CD4-positive, alpha-beta memory T cell (primary cell): ENCODE measurements around the gene CHSY1. TPM values are rescaled to one million over a fixed set of nuclear protein-coding genes. Genes with fewer than 3 reads are reported as not detected.

Experiments used
- CTCF ChIA-PET: fragments of 350-600 bp; sonication (Branson Sonifier 250); formaldehyde crosslinking; loops from one replicate; lab custom pipeline; 2021; ENCODE audit warnings: inconsistent platforms; ENCODE audit not compliant: partially characterized antibody; lab: Charles Lee
- POLR2A ChIA-PET: fragments of 350-600 bp; sonication (Branson Sonifier 250); formaldehyde crosslinking; loops from one replicate; lab custom pipeline; 2021; ENCODE audit not compliant: partially characterized antibody; lab: Charles Lee
- DNase-seq, 5 donors: peaks; one replicate each; pipeline versions ENCODE4 v3.0.0 to v3.0.0-alpha.2; 2020 to 2022; ENCODE audit warnings: mixed read lengths in 1 of 5
- H3K27ac ChIP-seq: one replicate; pipeline ENCODE4 v1.7.0; 2013; ENCODE audit warnings: low read depth, low read length
- H3K27me3 ChIP-seq: 2 replicates; pipeline ENCODE4 v1.7.0; 2013; ENCODE audit warnings: mild to moderate bottlenecking, low read length, moderate library complexity; ENCODE audit not compliant: insufficient read depth
- H3K36me3 ChIP-seq: 2 replicates; pipeline ENCODE4 v1.7.0; 2013; ENCODE audit warnings: mild to moderate bottlenecking, low read length, moderate library complexity; ENCODE audit not compliant: insufficient read depth
- H3K4me1 ChIP-seq: 2 replicates; pipeline ENCODE4 v1.7.0; 2013; ENCODE audit warnings: mild to moderate bottlenecking, low read length, moderate library complexity; ENCODE audit not compliant: insufficient read depth
- H3K4me3 ChIP-seq, 2 donors: one replicate each; pipeline ENCODE4 v1.7.0; 2013; ENCODE audit warnings: low read length in 2 of 2, mild to moderate bottlenecking in 1 of 2
- H3K9me3 ChIP-seq, 2 donors: one replicate each; pipeline ENCODE4 v1.7.0; 2013; ENCODE audit warnings: low read length in 2 of 2, control low read depth in 1 of 2; ENCODE audit not compliant: control insufficient read depth in 1 of 2
- H3K27ac Mint-ChIP-seq, 7 donors: one replicate each; pipeline ENCODE4 v1.8.0; 2020 to 2021; ENCODE audit warnings: mixed read lengths in 7 of 7, mild to moderate bottlenecking in 6 of 7, inconsistent platforms in 3 of 7, moderate library complexity in 3 of 7
- H3K27me3 Mint-ChIP-seq, 2 donors: one replicate each; pipeline ENCODE4 v1.8.0; 2020 to 2021; ENCODE audit warnings: mixed read lengths in 2 of 2
- H3K36me3 Mint-ChIP-seq, 2 donors: one replicate each; pipeline ENCODE4 v1.8.0; 2020 to 2021; ENCODE audit warnings: mixed read lengths in 2 of 2, inconsistent platforms in 1 of 2, mild to moderate bottlenecking in 1 of 2
- H3K4me1 Mint-ChIP-seq, 4 donors: one replicate each; pipeline ENCODE4 v1.8.0; 2020 to 2021; ENCODE audit warnings: mixed read lengths in 4 of 4, mild to moderate bottlenecking in 1 of 4
- H3K4me3 Mint-ChIP-seq, 8 donors: one replicate each; pipeline ENCODE4 v1.8.0; 2020 to 2021; ENCODE audit warnings: mixed read lengths in 8 of 8, mild to moderate bottlenecking in 7 of 8, moderate library complexity in 6 of 8, inconsistent platforms in 3 of 8
- H3K9me3 Mint-ChIP-seq, 8 donors: one replicate each; pipeline ENCODE4 v1.8.0; 2020 to 2021; ENCODE audit warnings: mixed read lengths in 8 of 8, mild to moderate bottlenecking in 5 of 8, inconsistent platforms in 3 of 8, moderate library complexity in 1 of 8
- intact Hi-C: fragments of 100-400 bp; cut with micrococcal nuclease; formaldehyde crosslinking; loops from one replicate; pipeline ENCODE4 v1.15.1; 2023
- polyA plus RNA-seq, 2 donors: library from polyadenylated mRNA; unstranded; fragments of 300-500 nt; fragmentation: Illumina TruSeq; gene quantifications; one replicate each; pipeline ENCODE4 v1.2.3, GENCODE V29; 2021
- total RNA-seq, 2 experiments: library from RNA; stranded (reverse); gene quantifications; one replicate each; pipeline ENCODE4 v1.2.3, GENCODE V29; 2021

The CHSY1 gene
- total and polyA plus RNA-seq, 4 experiments from 2014 or later = 0.64 to 11.9 (median 6.9) TPM

DNA sequence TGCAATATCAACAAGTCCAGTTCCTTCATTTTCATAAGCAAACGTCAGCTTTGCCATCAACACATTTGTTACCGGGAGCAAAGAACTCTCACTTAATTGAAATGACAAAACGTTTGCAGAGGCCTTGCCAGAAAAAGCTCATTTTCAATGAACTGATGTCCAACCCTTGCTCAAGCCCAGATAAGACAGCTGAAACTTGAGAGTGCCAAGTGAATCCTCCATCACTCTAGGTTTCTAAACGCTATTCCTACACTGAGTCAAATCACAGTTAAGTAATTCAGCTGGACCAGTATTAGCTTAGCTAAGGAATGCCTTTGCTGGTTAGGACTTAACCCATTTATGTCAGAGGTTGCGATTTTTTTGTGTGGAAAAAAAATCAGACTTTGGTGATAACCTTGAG lies 11.5 kb downstream of the CHSY1 start:
- no peak overlapping the region for H3K27ac ChIP-seq
- H3K4me1 Mint-ChIP-seq = peaks cover 50 to 79% (median 65%) of the 10 kb centered on the region in 4 donors
- ChIA-PET POLR2A (interaction anchor here (1.8 to 6.4 kb wide), 2 partner anchors 12 to 54 kb away, joined by 6 to 64 read pairs; partner anchors contain the start of genes CHSY1 and SNRPA1), CTCF (interaction anchor here (0.9 to 4.8 kb wide), 9 partner anchors 8 to 232 kb away, joined by 3 to 19 read pairs (median 5); partner anchors contain the start of gene CHSY1)
- H3K4me3 ChIP-seq = no peak overlapping the region
- no peaks in the 10 kb centered on the region for H3K9me3 ChIP-seq
- H3K27ac Mint-ChIP-seq = peak overlapping the region in 3 of 7 donors; percentile 10 to 92 (median 78)
- no peaks in the 10 kb centered on the region for H3K27me3 Mint-ChIP-seq
- H3K4me3 Mint-ChIP-seq = peak overlapping the region in 1 of 8 donors; percentile 80
- intact Hi-C loops = loop anchor here (5.0 kb wide), 1 partner anchor 33 kb away; no protein-coding TSS in a partner anchor
- peaks cover 5 to 6% of the 10 kb centered on the region in 2 donors for H3K36me3 Mint-ChIP-seq
- H3K27me3 ChIP-seq = no peaks in the 10 kb centered on the region
- DNase-seq = no peak
- H3K9me3 Mint-ChIP-seq = no peaks in the 10 kb centered on the region
- peaks cover 67% of the 10 kb centered on the region for H3K4me1 ChIP-seq
- no peaks in the 10 kb centered on the region for H3K36me3 ChIP-seq

DNA sequence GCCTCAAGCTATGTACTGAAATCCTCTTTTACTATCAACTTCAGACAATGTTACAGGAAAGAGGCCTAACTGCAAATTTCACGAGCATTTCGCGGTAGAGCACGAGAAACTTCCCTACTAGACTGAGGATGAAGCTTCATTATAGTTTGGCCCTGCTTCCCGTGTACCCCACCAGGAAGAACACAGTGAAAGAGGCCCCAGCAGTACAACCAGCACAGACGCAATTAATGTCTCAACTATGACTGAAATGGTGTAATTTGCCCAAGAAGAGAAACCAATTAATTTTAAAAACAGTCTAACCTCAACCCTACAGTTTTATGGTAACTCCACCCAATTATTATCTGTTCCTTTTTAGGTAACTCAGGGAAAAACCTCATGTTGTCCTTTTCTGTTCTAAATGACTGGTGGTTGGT lies 12.1 kb downstream of the CHSY1 start:
- CTCF ChIA-PET = interaction anchor here (0.9 to 4.8 kb wide), 8 partner anchors 9 to 232 kb away, joined by 3 to 19 read pairs (median 6); partner anchors contain the start of gene CHSY1
- peak overlapping the region; percentile 49 to 92 (median 87) for H3K27ac Mint-ChIP-seq
- intact Hi-C loops = loop anchor here (5.0 kb wide), 1 partner anchor 32 kb away; no protein-coding TSS in a partner anchor
- no peaks in the 10 kb centered on the region for H3K9me3 Mint-ChIP-seq
- Histone ChIP-seq H3K27ac (peak overlapping the region; percentile 21), H3K4me3 (no peak overlapping the region), H3K27me3 (no peaks in the 10 kb centered on the region), H3K4me1 (peaks cover 60% of the 10 kb centered on the region), H3K36me3 (peaks cover 3% of the 10 kb centered on the region), H3K9me3 (no peaks in the 10 kb centered on the region)
- peak overlapping the region; percentile 48 to 80 (median 64) for H3K4me3 Mint-ChIP-seq
- POLR2A ChIA-PET = interaction anchor here (0.6 to 6.4 kb wide), 3 partner anchors 13 to 55 kb away, joined by 3 to 64 read pairs (median 6); partner anchors contain the start of genes CHSY1 and SNRPA1
- no peak for DNase-seq
- peaks cover 44 to 73% (median 61%) of the 10 kb centered on the region in 4 donors for H3K4me1 Mint-ChIP-seq
- H3K36me3 Mint-ChIP-seq = peaks cover 11% of the 10 kb centered on the region in 2 donors
- H3K27me3 Mint-ChIP-seq = no peaks in the 10 kb centered on the region

DNA sequence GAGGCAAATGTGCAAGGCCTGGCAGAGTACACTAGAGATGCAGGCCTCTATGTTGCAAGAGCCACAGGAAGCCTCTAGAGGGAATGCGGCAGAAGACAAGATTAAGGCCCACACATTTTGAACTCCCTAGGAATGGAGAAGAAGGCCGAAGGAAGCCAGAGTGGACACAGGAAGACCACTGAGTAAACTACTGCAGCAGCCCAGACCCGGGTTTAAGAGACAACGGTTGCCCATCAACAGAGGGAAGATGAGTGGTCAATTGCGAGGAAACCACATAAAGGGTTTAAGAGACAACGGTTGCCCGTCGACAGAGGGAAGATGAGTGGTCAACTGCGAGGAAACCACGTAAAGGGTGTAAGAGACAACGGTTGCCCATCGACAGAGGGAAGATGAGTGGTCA lies 14.6 kb downstream of the CHSY1 start:
- no peaks in the 10 kb centered on the region for H3K27me3 ChIP-seq
- Mint-ChIP-seq H3K27me3 (no peaks in the 10 kb centered on the region), H3K4me3 (peak overlapping the region in 1 of 8 donors; percentile 5), H3K36me3 (peaks cover 31 to 33% of the 10 kb centered on the region in 2 donors), H3K4me1 (peaks cover 27 to 65% (median 49%) of the 10 kb centered on the region in 4 donors), H3K27ac (peak overlapping the region in 1 of 7 donors; percentile 65), H3K9me3 (no peaks in the 10 kb centered on the region)
- no peak for DNase-seq
- intact Hi-C loops = no loop called here
- no peak overlapping the region for H3K27ac ChIP-seq
- peaks cover 3% of the 10 kb centered on the region for H3K36me3 ChIP-seq
- CTCF ChIA-PET = no interaction called here
- POLR2A ChIA-PET = no interaction called here
- H3K4me3 ChIP-seq = no peak overlapping the region
- H3K4me1 ChIP-seq = peaks cover 35% of the 10 kb centered on the region
- no peaks in the 10 kb centered on the region for H3K9me3 ChIP-seq

DNA sequence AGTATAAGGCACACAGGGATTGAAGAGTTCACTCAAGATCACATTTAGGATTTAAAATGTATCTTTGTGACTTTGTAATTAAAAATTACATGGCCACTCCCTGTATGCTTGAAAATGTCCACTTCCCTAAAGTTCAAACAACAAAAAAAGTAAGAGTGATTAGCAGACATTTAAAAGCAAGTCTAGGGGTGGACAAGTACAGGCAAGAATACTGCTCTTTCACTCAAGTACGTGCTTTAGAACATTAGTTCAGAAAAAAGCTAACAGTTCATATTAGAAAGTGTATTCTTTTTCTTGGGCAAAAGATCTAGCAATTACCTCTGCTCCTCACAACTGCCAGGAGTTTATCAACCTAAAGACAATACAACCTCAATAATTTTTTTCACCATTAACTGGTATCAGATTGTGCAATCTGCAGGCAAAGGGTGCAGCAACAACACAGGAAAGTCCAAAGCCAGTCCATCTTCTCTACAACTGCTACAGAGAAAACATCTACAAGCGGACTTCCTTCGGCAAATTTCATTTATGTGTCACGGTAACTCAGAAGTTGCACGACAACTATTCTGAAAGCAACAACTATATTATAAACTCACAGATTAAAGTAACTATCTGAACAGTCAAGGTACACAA lies 18.1 kb downstream of the CHSY1 start:
- POLR2A ChIA-PET = no interaction called here
- Histone ChIP-seq H3K4me3 (no peak overlapping the region), H3K9me3 (no peaks in the 10 kb centered on the region), H3K4me1 (peaks cover 1% of the 10 kb centered on the region), H3K27me3 (no peaks in the 10 kb centered on the region), H3K36me3 (peaks cover 3% of the 10 kb centered on the region), H3K27ac (no peak overlapping the region)
- Mint-ChIP-seq H3K4me1 (peaks cover 18 to 42% (median 28%) of the 10 kb centered on the region in 4 donors), H3K4me3 (no peak overlapping the region), H3K27me3 (no peaks in the 10 kb centered on the region), H3K36me3 (peaks cover 51 to 55% of the 10 kb centered on the region in 2 donors), H3K9me3 (peaks cover 0 to 8% (median 4%) of the 10 kb centered on the region in 8 donors), H3K27ac (no peak overlapping the region)
- CTCF ChIA-PET = no interaction called here
- no peak for DNase-seq
- intact Hi-C loops = no loop called here

DNA sequence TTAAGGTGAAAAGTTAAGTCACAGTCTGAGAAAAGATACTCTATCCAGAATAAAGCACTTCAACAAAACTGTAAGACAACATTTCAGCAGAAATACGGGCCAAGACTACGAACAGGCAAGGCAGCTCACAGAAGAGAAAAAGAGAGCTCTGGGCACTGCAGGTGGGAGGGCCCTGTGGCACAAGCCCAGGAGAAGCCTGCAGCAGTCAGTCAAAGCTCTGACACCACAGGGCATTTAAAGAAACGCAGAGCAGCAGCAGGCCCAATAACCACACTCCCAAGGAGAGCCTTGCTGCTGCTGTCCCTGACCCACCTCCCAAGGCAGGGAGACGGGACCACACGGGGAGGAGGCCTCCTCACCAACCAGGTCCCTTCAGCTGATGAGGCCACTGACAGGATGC lies 19.2 kb downstream of the CHSY1 start:
- H3K27me3 ChIP-seq = no peaks in the 10 kb centered on the region
- H3K4me1 ChIP-seq = no peaks in the 10 kb centered on the region
- no peak overlapping the region for H3K4me3 ChIP-seq
- Mint-ChIP-seq H3K4me1 (peaks cover 15 to 35% (median 25%) of the 10 kb centered on the region in 4 donors), H3K36me3 (peaks cover 58 to 66% of the 10 kb centered on the region in 2 donors), H3K27ac (no peak overlapping the region), H3K27me3 (no peaks in the 10 kb centered on the region), H3K4me3 (no peak overlapping the region), H3K9me3 (peaks cover 0 to 18% (median 13%) of the 10 kb centered on the region in 8 donors)
- no peaks in the 10 kb centered on the region for H3K9me3 ChIP-seq
- peaks cover 3% of the 10 kb centered on the region for H3K36me3 ChIP-seq
- intact Hi-C loops = no loop called here
- ChIA-PET POLR2A (no interaction called here), CTCF (no interaction called here)
- H3K27ac ChIP-seq = no peak overlapping the region
- DNase-seq = no peak

DNA sequence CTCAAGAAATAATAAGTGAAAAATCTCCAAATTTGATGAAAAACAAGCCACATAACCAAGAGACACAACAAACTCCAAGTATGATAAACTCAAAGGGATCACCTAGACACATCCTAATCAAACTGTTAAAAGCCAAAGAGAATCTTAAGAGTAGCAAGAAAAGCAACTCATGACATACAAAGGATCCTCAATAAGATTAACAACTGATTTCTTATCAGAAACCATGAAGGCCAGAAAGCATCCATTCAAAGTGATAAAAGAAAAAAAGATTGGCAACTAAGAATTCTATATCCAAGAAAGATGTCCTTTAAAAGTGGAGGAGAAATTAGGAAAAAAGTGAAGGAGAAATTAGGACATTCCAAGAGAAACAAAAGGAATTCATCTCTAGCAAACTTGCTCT lies 23.5 kb downstream of the CHSY1 start:
- Histone ChIP-seq H3K36me3 (no peaks in the 10 kb centered on the region), H3K4me1 (no peaks in the 10 kb centered on the region), H3K27me3 (no peaks in the 10 kb centered on the region), H3K4me3 (no peak overlapping the region), H3K9me3 (no peaks in the 10 kb centered on the region), H3K27ac (no peak overlapping the region)
- no peak overlapping the region for H3K4me3 Mint-ChIP-seq
- peaks cover 52 to 73% of the 10 kb centered on the region in 2 donors for H3K36me3 Mint-ChIP-seq
- no peaks in the 10 kb centered on the region for H3K27me3 Mint-ChIP-seq
- ChIA-PET POLR2A (no interaction called here), CTCF (no interaction called here)
- H3K4me1 Mint-ChIP-seq = peaks cover 30 to 56% (median 37%) of the 10 kb centered on the region in 4 donors
- no peak overlapping the region for H3K27ac Mint-ChIP-seq
- H3K9me3 Mint-ChIP-seq = peaks cover 0 to 21% (median 16%) of the 10 kb centered on the region in 8 donors
- DNase-seq = no peak
- intact Hi-C loops = no loop called here

DNA sequence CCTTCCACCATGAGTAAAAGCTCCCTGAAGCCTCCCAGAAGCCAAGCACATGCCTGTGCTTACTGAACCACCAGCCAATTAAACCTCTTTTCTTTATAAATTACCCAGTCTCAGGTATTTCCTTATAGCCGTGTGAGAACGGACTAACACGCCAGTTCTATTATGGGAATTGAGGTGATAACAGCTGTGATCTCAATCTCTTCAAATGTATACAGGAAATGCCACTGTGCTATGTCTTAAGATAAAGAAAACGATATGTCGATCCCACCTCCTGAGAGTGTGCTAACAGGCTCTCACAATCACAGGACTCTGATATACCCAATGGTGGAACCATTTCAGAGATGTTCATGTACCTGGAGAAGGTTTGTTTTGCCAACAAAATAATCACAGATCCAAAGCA lies 26.2 kb downstream of the CHSY1 start:
- DNase-seq = no peak
- H3K27me3 ChIP-seq = no peaks in the 10 kb centered on the region
- no peak overlapping the region for H3K27ac ChIP-seq
- peaks cover 37 to 50% of the 10 kb centered on the region in 2 donors for H3K36me3 Mint-ChIP-seq
- no peaks in the 10 kb centered on the region for H3K36me3 ChIP-seq
- peak overlapping the region in 1 of 8 donors; percentile 38 for H3K4me3 Mint-ChIP-seq
- H3K4me3 ChIP-seq = no peak overlapping the region
- H3K27me3 Mint-ChIP-seq = no peaks in the 10 kb centered on the region
- POLR2A ChIA-PET = no interaction called here
- intact Hi-C loops = no loop called here
- peaks cover 0 to 21% (median 16%) of the 10 kb centered on the region in 8 donors for H3K9me3 Mint-ChIP-seq
- peak overlapping the region in 2 of 7 donors; percentile 3 to 21 for H3K27ac Mint-ChIP-seq
- peaks cover 31 to 54% (median 42%) of the 10 kb centered on the region in 4 donors for H3K4me1 Mint-ChIP-seq
- CTCF ChIA-PET = interaction anchor here (1.1 kb wide), 1 partner anchor 20 kb away, joined by 3 read pairs; no protein-coding TSS in a partner anchor
- no peaks in the 10 kb centered on the region for H3K4me1 ChIP-seq
- H3K9me3 ChIP-seq = no peaks in the 10 kb centered on the region
